GM21717 (cell line): ENCODE results near the gene OR6C6.
"Not testable (repeated sequence)": the region's sequence is repeated elsewhere in the genome, so short reads cannot be mapped to it uniquely, and the experiment has no call there.

ENCODE experiments used
- ATAC-seq: cut with Tn5 transposase; IDR thresholded peaks from one replicate; pipeline ENCODE4 v1.9.1; 2021; ENCODE audit warnings: mild to moderate bottlenecking, moderate library complexity; ENCODE audit not compliant: unreplicated experiment

The OR6C6 gene

GRCh38 chr12:55296469-55296868 is at the start of gene OR6C6:
Gene OR6C6, minus strand, starts transcription at chr12:55296569. Its CDS starts 1,337 bp downstream, at chr12:55295232.
- ATAC-seq, result no peak

GRCh38 chr12:55336002-55336401 is 39.6 kb upstream of the OR6C6 start:
- no peak for ATAC-seq

DNA sequence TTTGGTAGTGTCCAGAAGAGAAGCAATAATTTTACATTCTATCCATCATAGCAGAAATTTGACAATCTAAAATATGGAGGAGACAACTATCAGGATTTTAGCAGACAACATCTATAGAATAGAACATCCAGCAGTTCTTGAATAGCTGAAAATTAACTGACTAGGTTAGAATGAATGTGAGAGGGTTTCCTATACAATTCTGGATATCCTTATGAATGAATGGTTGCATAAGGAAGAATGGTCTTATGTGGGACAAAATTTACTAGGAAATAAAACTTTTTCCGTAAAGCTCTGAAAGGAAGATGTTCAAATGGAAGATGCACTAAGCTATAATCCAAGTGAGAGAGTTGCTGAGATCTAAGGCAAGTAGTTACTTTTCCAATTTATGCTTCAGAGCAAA is 34.1 kb upstream of the OR6C6 start, which contains the start of gene OR6C3:
TSS of gene OR6C3 (plus strand) at position 301 of the 400 bp plus-strand sequence. CDS start 955 bp downstream, outside the sequence.
- ATAC-seq, result no peak

DNA sequence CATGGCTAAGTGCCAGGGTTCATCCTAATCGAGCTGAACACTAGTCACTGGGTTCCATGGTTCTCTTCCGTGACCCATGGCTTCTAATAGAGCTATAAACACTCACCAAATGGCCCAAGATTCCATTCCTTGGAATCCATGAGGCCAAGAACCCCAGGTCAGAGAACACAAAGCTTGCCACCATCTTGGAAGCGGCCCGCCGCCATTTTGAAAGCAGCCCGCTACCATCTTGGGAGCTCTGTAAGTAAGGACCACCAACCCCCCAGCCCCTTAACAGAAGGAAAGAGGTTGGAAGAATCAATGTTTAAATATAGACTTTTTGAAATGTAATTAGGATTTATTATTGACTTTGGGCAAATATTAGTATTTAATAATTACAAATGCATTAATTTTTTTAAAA is 29.4 kb upstream of the OR6C6 start:
- not testable (repeated sequence) for ATAC-seq

DNA sequence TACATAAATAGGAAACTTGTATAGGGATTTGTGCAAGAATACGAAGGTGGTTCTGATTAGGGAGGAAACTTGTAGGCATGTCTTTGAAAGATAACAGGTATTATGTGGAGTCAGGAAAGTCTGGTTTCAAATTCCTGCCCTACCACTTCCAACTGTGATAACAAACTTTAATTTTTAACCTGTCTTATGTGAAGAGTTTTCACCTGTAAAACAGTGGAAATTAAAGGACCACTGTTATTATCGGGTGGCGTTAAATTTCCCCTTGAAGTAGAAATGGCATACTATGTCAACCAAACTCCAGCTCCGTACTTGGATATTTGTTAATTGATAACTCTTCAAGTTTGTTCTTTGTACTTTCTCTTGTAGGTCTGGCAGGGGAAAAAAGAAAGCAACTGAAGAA is 23.8 kb upstream of the OR6C6 start:
- ATAC-seq, result no peak

DNA sequence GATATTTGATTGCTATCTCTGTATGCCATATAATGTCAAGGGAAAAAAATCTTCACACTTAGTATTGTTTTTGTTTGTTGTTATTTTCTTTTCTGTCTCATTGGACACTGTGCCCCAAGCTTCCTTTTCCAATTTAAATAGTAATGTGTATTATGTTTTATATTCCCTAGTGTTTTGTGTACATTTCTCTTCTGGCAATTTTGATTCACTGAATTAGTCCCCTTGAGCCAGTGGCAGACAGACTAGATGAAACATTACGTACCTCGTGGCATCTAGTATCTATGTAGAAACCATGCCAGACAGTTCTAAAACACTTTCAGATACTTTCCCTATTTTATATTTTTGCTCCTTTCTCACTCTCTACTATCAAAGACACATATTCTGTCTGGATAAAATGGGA is 17.7 kb upstream of the OR6C6 start, which contains the start of gene OR6C1:
TSS of gene OR6C1 (plus strand) at position 301 of the 400 bp plus-strand sequence. CDS start 6,257 bp downstream, outside the sequence.
- ATAC-seq, result no peak

DNA sequence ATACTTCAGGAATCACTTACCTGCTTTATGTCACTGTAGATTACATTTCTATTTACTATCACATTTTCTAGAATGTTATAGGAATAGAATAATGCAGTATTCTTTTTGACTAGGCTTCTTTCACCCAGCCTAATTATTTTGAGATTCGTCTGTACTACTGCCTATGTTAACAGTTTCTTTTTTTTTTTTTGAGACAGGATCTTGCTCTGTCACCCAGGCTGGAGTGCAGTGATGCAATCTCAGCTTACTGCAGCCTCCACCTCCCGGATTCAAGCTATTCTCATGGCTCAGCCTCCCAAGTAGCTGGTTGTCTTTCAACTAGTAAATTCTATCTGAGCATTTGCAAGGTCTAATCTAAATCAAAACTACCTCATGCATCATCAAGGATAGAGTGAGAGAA is 6.4 kb downstream of the OR6C6 start:
- no peak for ATAC-seq

DNA sequence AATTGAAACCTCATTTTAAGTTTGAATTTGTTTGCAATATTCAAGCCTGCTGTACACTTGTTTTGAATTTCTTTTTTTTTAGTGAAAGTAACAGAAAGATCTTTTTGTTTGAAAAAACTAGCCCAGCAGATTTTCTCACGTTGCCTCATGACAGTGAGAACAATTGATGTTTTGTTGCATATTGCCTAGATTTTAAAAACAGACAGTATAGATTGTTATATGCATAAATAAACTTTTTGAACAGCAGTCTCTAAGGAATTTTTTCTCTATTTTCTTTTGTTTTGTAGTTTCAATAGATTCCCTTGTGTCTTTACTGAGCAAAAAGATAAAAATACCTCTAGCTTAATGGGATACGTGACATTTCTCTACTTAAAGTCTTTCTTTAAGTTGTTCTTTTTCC is 15.4 kb downstream of the OR6C6 start:
- ATAC-seq, result no peak

DNA sequence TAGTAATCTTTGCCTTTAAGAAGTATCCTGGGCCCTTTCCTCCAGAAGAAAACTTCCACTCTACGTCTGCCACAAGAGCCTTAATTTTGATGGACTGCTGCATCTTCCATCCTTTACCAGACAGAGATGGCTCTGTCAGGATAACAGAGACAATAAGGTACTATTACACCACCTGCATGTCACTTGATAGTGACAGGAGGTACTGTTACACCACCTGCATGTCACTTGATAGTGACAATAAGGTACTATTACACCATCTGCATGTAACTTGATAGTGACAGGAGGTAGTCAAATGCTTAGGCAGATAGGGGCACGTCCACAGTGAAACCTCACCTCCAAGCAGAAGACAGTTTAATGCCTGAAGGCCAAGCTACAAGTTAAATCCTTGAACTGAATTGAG is 38.1 kb downstream of the OR6C6 start:
- no peak for ATAC-seq

DNA sequence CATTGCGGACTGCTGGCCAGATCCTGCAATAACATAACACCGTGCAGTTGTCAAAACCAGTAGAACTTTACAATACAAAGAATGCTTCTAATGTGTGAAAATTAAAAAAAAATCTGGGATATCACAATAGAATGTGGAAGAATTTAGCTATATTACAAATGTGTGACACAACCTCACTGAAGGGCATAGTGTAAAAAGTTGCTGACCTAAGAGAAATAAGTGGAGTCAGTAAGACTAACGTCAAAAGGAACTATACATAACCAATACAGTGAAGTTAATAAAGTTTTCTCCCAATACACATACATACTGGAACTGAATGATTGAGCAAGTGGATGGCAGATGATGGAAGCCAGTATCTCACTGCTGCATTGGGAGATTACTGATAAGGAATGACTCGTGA is 39.5 kb downstream of the OR6C6 start:
- ATAC-seq, result no peak

DNA sequence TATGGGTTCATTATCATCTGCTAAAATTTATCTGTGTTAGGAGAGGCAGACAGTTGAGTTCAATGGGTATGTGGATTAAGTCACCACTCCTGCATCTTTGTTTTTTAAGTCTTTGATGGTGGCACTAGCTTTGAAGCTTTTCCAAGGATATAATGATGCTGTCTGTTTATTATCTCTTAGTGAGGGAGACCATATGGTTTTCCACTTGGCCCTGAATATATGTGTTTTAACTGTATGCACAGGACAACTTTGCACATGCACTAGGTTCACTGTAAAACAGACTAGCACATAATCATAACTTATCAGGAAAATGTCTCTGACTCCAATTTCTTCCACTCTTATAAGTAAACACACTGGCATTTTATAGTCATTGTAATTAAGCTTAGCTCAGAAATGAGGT is 43.1 kb downstream of the OR6C6 start:
- no peak for ATAC-seq

DNA sequence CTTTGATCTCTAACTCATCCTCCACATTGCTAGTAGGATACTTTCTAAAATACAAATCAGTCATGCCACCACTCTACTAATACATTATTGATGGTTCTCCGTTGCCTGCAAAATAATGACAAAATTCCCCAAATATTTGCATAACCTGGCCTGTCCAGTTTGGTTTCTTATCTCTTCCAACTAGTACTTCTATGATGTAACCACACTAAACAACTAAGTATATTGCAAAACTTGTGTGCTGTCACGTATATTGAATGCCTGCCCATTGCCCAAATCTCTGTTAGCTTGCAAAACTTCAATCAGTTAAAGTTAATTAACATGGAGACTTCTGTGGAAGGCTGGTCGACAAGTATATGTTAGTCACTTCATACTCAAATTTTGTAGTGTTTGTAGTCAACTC is 45.4 kb downstream of the OR6C6 start:
- ATAC-seq, result no peak

- ATAC-seq, result no peak
Measured at GRCh38 chr12:55246159-55246558, 50.2 kb downstream of the OR6C6 start.

DNA sequence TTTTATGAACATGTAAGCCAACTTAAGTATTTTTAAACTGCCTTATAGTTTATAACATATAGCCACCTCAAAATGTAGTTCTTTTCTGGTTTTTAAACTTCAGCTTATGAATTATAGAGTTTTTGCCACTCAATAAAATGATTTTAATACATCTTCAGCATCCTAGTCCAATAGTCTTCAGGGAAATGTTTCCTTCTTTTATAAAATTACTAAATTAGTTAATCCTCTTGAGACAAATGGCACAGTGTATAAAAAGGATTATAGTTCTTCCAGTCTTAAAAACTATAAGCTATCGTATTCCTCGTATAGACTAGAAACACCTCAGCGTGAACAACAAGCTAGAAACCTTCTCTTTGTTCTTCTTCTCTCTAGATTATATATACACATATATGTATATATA is 52.1 kb downstream of the OR6C6 start, which contains the start of gene OR6C74:
TSS of gene OR6C74 (plus strand) at position 301 of the 400 bp plus-strand sequence. CDS start 2,679 bp downstream, outside the sequence.
- ATAC-seq, result no peak
